ENCODE data around the gene CNST. TPM values are rescaled to one million over a fixed set of nuclear protein-coding genes. Genes with fewer than 3 reads are reported as not detected.

CNST gene
- total RNA-seq, 1 donor from 2014 or later, result 14.6 TPM

DNA sequence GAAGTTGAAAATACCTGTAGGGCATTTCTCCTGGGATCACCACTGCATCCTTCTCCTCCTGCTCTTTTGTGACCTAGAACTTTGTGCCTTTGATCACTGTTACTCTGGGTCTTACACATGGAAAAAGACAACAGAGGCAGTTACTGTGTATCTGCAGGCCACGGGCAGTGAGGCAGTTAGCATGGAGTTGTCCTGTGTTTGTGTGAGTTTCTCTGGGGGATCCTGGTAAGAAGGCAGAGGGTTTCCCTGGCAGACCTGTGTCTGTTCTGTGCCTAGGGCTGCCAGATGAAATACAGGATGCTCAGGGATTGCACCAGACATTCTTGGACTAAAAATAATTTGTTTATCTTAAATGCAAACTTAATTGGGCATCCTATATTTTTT is 113.5 kb downstream of the CNST start:
- no peaks in the 10 kb centered on the region for H3K36me3 Mint-ChIP-seq (ENCODE audit: low read depth, unreplicated experiment)
- H3K4me3 Mint-ChIP-seq (ENCODE audit: unreplicated experiment), result no peak overlapping the region
- no peaks in the 10 kb centered on the region for H3K9me3 Mint-ChIP-seq (ENCODE audit: unreplicated experiment)
- no peaks in the 10 kb centered on the region for H3K4me1 Mint-ChIP-seq (ENCODE audit: unreplicated experiment)
- no peak overlapping the region for H3K27ac Mint-ChIP-seq (ENCODE audit: unreplicated experiment)
- H3K27me3 Mint-ChIP-seq (ENCODE audit: unreplicated experiment), result peaks cover 5% of the 10 kb centered on the region
- TF ChIP-seq, protein P1, sequence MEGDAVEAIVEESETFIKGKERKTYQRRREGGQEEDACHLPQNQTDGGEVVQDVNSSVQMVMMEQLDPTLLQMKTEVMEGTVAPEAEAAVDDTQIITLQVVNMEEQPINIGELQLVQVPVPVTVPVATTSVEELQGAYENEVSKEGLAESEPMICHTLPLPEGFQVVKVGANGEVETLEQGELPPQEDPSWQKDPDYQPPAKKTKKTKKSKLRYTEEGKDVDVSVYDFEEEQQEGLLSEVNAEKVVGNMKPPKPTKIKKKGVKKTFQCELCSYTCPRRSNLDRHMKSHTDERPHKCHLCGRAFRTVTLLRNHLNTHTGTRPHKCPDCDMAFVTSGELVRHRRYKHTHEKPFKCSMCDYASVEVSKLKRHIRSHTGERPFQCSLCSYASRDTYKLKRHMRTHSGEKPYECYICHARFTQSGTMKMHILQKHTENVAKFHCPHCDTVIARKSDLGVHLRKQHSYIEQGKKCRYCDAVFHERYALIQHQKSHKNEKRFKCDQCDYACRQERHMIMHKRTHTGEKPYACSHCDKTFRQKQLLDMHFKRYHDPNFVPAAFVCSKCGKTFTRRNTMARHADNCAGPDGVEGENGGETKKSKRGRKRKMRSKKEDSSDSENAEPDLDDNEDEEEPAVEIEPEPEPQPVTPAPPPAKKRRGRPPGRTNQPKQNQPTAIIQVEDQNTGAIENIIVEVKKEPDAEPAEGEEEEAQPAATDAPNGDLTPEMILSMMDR (IDR thresholded peaks at IDR 0.05; ENCODE audit: unreplicated experiment), result no peak
- DNase-seq (ENCODE audit: low spot score), result no peak

GRCh38 chr1:246680190-246680589 is 113.9 kb downstream of the CNST start:
- TF ChIP-seq, protein P1 (IDR thresholded peaks at IDR 0.05; ENCODE audit: unreplicated experiment), result no peak
- Mint-ChIP-seq H3K27ac (ENCODE audit: unreplicated experiment) (no peak overlapping the region), H3K4me3 (ENCODE audit: unreplicated experiment) (no peak overlapping the region), H3K36me3 (ENCODE audit: low read depth, unreplicated experiment) (no peaks in the 10 kb centered on the region), H3K9me3 (ENCODE audit: unreplicated experiment) (no peaks in the 10 kb centered on the region), H3K27me3 (ENCODE audit: unreplicated experiment) (peaks cover 5% of the 10 kb centered on the region), H3K4me1 (ENCODE audit: unreplicated experiment) (no peaks in the 10 kb centered on the region)
- DNase-seq (ENCODE audit: low spot score), result no peak

GRCh38 chr1:246680696-246681130 is 114.5 kb downstream of the CNST start:
- TF ChIP-seq, protein P1 (IDR thresholded peaks at IDR 0.05; ENCODE audit: unreplicated experiment), result no peak
- DNase-seq (ENCODE audit: low spot score), result no peak
- no peak overlapping the region for H3K27ac Mint-ChIP-seq (ENCODE audit: unreplicated experiment)
- no peaks in the 10 kb centered on the region for H3K9me3 Mint-ChIP-seq (ENCODE audit: unreplicated experiment)
- no peaks in the 10 kb centered on the region for H3K4me1 Mint-ChIP-seq (ENCODE audit: unreplicated experiment)
- H3K36me3 Mint-ChIP-seq (ENCODE audit: low read depth, unreplicated experiment), result no peaks in the 10 kb centered on the region
- peaks cover 5% of the 10 kb centered on the region for H3K27me3 Mint-ChIP-seq (ENCODE audit: unreplicated experiment)
- H3K4me3 Mint-ChIP-seq (ENCODE audit: unreplicated experiment), result no peak overlapping the region

DNA sequence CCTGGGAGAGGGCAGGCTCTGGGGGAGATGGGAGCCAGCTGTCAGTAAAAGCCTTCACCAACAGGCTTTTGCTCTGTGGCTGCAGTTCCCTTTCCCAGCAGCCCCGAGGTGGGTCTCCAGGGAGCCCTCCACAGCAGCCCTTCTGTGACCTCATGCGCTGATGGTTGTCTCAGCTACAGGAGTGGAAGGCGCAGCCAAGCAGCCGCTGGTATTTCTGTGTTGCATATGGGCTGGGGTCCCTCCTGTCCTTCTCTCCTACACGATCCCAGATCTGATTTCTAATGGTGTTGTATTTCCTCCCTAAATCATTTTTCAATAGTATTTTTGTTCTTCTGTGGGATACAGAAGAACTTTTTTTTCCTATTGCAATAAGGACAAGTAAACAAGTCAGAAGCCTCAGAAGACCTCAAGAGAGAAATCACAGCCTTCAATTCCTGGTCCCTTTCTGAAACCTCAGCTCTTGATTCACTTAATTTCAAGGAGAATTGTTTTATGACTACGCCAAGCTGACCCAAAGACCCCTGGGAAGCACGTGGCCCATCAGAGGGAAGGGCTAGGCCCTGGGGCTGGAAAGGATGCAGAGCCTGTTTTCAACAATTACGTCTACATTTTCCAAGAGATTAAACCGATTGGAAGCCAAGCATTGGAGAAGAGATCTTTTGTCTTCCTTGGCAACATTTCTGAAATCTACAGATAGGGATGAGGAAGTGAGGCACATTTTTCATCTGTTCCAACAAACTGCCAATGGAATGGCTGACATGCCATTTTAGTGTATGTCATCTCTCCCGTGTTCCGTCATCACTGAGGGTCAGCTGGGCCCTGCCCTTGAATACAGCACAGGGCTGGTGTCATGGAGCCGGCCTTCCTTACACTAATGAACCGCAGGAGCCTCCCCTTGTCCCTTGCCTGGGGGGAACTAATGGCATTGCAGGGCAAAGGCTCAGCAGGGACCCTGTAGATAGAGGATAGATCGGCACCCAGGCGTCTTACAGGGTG is 115.9 kb downstream of the CNST start:
- TF ChIP-seq, protein P1 (IDR thresholded peaks at IDR 0.05; ENCODE audit: unreplicated experiment), result no peak
- H3K27ac Mint-ChIP-seq (ENCODE audit: unreplicated experiment), result no peak overlapping the region
- no peaks in the 10 kb centered on the region for H3K36me3 Mint-ChIP-seq (ENCODE audit: low read depth, unreplicated experiment)
- H3K27me3 Mint-ChIP-seq (ENCODE audit: unreplicated experiment), result peaks cover 5% of the 10 kb centered on the region
- H3K9me3 Mint-ChIP-seq (ENCODE audit: unreplicated experiment), result no peaks in the 10 kb centered on the region
- H3K4me3 Mint-ChIP-seq (ENCODE audit: unreplicated experiment), result no peak overlapping the region
- no peak for DNase-seq (ENCODE audit: low spot score)
- H3K4me1 Mint-ChIP-seq (ENCODE audit: unreplicated experiment), result no peaks in the 10 kb centered on the region

GRCh38 chr1:246683521-246683920 is 117.3 kb downstream of the CNST start:
- peaks cover 5% of the 10 kb centered on the region for H3K27me3 Mint-ChIP-seq (ENCODE audit: unreplicated experiment)
- no peak for DNase-seq (ENCODE audit: low spot score)
- no peaks in the 10 kb centered on the region for H3K4me1 Mint-ChIP-seq (ENCODE audit: unreplicated experiment)
- H3K4me3 Mint-ChIP-seq (ENCODE audit: unreplicated experiment), result no peak overlapping the region
- H3K27ac Mint-ChIP-seq (ENCODE audit: unreplicated experiment), result no peak overlapping the region
- H3K9me3 Mint-ChIP-seq (ENCODE audit: unreplicated experiment), result no peaks in the 10 kb centered on the region
- TF ChIP-seq, protein P1 (IDR thresholded peaks at IDR 0.05; ENCODE audit: unreplicated experiment), result no peak
- no peaks in the 10 kb centered on the region for H3K36me3 Mint-ChIP-seq (ENCODE audit: low read depth, unreplicated experiment)
